ENCODE data around the gene IZUMO2.
A peak's percentile ranks its signal among the peaks of the same experiment; 100 is the strongest.

Gene IZUMO2

DNA sequence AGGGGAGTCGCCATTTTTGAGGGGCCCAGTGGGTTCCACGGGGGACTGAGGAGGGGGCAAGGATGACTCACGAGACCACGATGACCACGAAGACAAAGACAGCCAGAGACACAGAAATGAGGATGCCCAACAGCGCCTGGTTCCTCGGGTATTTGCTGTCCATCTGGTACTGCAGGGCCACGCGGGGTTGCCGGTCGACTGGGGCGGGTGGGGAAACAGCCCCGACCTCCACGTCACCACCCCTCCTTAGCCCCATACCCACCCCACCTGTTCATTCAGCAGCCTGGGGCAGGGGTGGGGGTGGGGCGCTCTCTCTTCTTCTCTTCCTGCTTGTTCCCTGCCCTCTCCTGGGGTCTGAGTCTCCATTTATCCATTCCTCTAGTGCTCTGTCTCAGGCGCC, 8.6 kb downstream of the IZUMO2 start:
- H4K20me1 ChIP-seq (ENCODE audit: control insufficient read depth, insufficient read depth, low read depth, low read length) = no peaks in the 10 kb centered on the region
- H3K27me3 ChIP-seq (ENCODE audit: control insufficient read depth, low read length) = no peaks in the 10 kb centered on the region
- no peaks in the 10 kb centered on the region for H3K9me3 ChIP-seq (ENCODE audit: control insufficient read depth, insufficient read depth, low read length)
- H3K27ac ChIP-seq (ENCODE audit: low read depth, low read length) = no peak overlapping the region
- H3K4me1 ChIP-seq (ENCODE audit: control insufficient read depth, low read length) = no peaks in the 10 kb centered on the region
- no peaks in the 10 kb centered on the region for H3K36me3 ChIP-seq (ENCODE audit: control insufficient read depth, low read length)
- no peak overlapping the region for H3K4me2 ChIP-seq (ENCODE audit: low read length)
- H3K79me2 ChIP-seq (ENCODE audit: control insufficient read depth, low read length) = no peaks in the 10 kb centered on the region
- TF ChIP-seq EZH2phosphoT487 (IDR thresholded peaks at IDR 0.05; ENCODE audit: borderline replicate concordance, low read length) = no peak
- TF ChIP-seq, protein P1, sequence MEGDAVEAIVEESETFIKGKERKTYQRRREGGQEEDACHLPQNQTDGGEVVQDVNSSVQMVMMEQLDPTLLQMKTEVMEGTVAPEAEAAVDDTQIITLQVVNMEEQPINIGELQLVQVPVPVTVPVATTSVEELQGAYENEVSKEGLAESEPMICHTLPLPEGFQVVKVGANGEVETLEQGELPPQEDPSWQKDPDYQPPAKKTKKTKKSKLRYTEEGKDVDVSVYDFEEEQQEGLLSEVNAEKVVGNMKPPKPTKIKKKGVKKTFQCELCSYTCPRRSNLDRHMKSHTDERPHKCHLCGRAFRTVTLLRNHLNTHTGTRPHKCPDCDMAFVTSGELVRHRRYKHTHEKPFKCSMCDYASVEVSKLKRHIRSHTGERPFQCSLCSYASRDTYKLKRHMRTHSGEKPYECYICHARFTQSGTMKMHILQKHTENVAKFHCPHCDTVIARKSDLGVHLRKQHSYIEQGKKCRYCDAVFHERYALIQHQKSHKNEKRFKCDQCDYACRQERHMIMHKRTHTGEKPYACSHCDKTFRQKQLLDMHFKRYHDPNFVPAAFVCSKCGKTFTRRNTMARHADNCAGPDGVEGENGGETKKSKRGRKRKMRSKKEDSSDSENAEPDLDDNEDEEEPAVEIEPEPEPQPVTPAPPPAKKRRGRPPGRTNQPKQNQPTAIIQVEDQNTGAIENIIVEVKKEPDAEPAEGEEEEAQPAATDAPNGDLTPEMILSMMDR (IDR thresholded peaks at IDR 0.05; ENCODE audit: low read depth, low read length, poor library complexity, severe bottlenecking) = no peak
- H3K9me2 ChIP-seq (replicated peaks; ENCODE audit: control insufficient read depth, low read length) = no peaks in the 10 kb centered on the region
- H3F3A ChIP-seq (ENCODE audit: control insufficient read depth, insufficient read depth) = no peaks in the 10 kb centered on the region
- no peak overlapping the region for H3K4me3 ChIP-seq (ENCODE audit: low read length)

DNA sequence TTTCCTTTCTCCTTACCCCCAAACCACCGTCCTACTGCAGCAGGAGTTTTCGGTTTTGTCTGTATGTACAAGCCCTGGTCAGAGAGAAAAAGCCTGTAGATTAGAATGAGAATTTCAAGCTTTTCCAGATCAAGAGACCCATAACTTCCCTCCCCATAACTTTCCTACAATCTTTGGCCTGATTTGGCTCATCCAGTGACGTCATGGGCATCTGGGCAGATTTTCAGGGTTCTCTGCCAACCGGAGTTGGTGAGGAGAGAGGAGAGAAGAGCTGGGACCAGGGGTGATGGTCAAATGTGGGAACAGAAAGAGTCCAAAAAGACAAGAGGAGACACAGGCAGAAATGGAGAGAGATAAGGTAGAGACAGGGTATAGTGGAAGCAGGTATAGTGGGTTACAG, 10.5 kb downstream of the IZUMO2 start:
- Histone ChIP-seq H3K27me3 (ENCODE audit: control insufficient read depth, low read length) (no peaks in the 10 kb centered on the region), H3K4me3 (ENCODE audit: low read length) (no peak overlapping the region), H3K4me1 (ENCODE audit: control insufficient read depth, low read length) (peaks cover 5% of the 10 kb centered on the region), H3F3A (ENCODE audit: control insufficient read depth, insufficient read depth) (no peaks in the 10 kb centered on the region), H3K27ac (ENCODE audit: low read depth, low read length) (no peak overlapping the region), H3K4me2 (ENCODE audit: low read length) (no peak overlapping the region), H3K79me2 (ENCODE audit: control insufficient read depth, low read length) (no peaks in the 10 kb centered on the region), H3K36me3 (ENCODE audit: control insufficient read depth, low read length) (no peaks in the 10 kb centered on the region), H3K9me3 (ENCODE audit: control insufficient read depth, insufficient read depth, low read length) (peaks cover 9% of the 10 kb centered on the region), H3K9me2 (replicated peaks; ENCODE audit: control insufficient read depth, low read length) (no peaks in the 10 kb centered on the region), H4K20me1 (ENCODE audit: control insufficient read depth, insufficient read depth, low read depth, low read length) (no peaks in the 10 kb centered on the region)
- TF ChIP-seq, protein P1 (IDR thresholded peaks at IDR 0.05; ENCODE audit: low read depth, low read length, poor library complexity, severe bottlenecking) = no peak
- no peak for TF ChIP-seq EZH2phosphoT487 (IDR thresholded peaks at IDR 0.05; ENCODE audit: borderline replicate concordance, low read length)

DNA sequence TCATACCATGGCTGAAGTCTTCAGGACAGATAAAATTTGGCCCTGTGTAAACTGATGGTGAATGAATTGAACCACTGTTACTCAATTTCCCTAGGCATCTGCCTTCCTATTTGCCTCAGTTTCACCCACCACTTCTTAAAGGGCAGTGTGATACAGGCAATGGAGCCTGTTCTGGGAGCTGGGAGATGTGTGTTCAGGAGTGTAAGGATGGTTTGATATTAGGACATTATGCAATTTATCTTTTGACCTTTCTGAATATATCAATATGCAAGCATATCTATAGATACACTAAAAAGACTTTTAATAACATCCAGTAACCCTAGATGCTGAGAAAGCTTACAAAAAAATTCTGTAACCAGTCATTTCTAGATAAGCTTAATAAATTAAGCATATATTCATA, 14.6 kb downstream of the IZUMO2 start:
- Histone ChIP-seq H3K9me3 (ENCODE audit: control insufficient read depth, insufficient read depth, low read length) (peaks cover 9% of the 10 kb centered on the region), H3K27me3 (ENCODE audit: control insufficient read depth, low read length) (no peaks in the 10 kb centered on the region), H4K20me1 (ENCODE audit: control insufficient read depth, insufficient read depth, low read depth, low read length) (no peaks in the 10 kb centered on the region), H3K4me3 (ENCODE audit: low read length) (no peak overlapping the region; the same call in 1 of the 2 replicates), H3K4me2 (ENCODE audit: low read length) (0 out of 2 replicates have a peak overlapping the region, but pooled peaks have one; percentile 69), H3K4me1 (ENCODE audit: control insufficient read depth, low read length) (peaks cover 7% of the 10 kb centered on the region), H3K9me2 (replicated peaks; ENCODE audit: control insufficient read depth, low read length) (no peaks in the 10 kb centered on the region), H3K27ac (ENCODE audit: low read depth, low read length) (no peak overlapping the region), H3K79me2 (ENCODE audit: control insufficient read depth, low read length) (no peaks in the 10 kb centered on the region), H3K36me3 (ENCODE audit: control insufficient read depth, low read length) (no peaks in the 10 kb centered on the region), H3F3A (ENCODE audit: control insufficient read depth, insufficient read depth) (no peaks in the 10 kb centered on the region)
- TF ChIP-seq, protein P1 (IDR thresholded peaks at IDR 0.05; ENCODE audit: low read depth, low read length, poor library complexity, severe bottlenecking) = no peak
- no peak for TF ChIP-seq EZH2phosphoT487 (IDR thresholded peaks at IDR 0.05; ENCODE audit: borderline replicate concordance, low read length)

Data from DOHH2 (cell line).